ENCODE data around the gene GRID2. TPM values are rescaled to one million over a fixed set of nuclear protein-coding genes. Genes with fewer than 3 reads are reported as not detected.

GRID2 gene
- total RNA-seq, 2 donors from 2014 or later: 27.3 to 40.4 TPM

GRCh38 chr4:93513851-93514250 lies 1210.1 kb downstream of the GRID2 start:
- H3K36me3 ChIP-seq (ENCODE audit: control insufficient read depth, insufficient read depth, low read length): no peaks in the 10 kb centered on the region
- no peaks in the 10 kb centered on the region for H3K9me3 Mint-ChIP-seq
- no peaks in the 10 kb centered on the region for H3K36me3 Mint-ChIP-seq (ENCODE audit: low read depth)
- H3K4me1 ChIP-seq (ENCODE audit: control insufficient read depth, insufficient read depth, low read length): no peaks in the 10 kb centered on the region
- H3K9me3 ChIP-seq (ENCODE audit: control insufficient read depth, low read length): no peaks in the 10 kb centered on the region
- TF ChIP-seq CTCF (conservative IDR thresholded peaks at IDR 0.05): no peak
- H3K27ac Mint-ChIP-seq: no peak overlapping the region
- no peak for DNase-seq
- H3K4me3 ChIP-seq (ENCODE audit: low read length): no peak overlapping the region
- 98% methylated on average over 2 of the region's 2 CpGs; no CpG with 5 or more reads in 1 of the 2 experiments for WGBS, 2 experiments (ENCODE audit: insufficient coverage in 1 of 2, insufficient read length in 1 of 2)
- no peak overlapping the region for H3K9ac ChIP-seq (ENCODE audit: extremely low read depth, low read length, poor library complexity, severe bottlenecking)
- no peaks in the 10 kb centered on the region for H3K4me1 Mint-ChIP-seq
- no peaks in the 10 kb centered on the region for H3K27me3 Mint-ChIP-seq (ENCODE audit: insufficient read depth)
- no peaks in the 10 kb centered on the region for H3K27me3 ChIP-seq (ENCODE audit: control insufficient read depth, insufficient read depth, low read length, poor library complexity, severe bottlenecking)
- no peak overlapping the region for H3K27ac ChIP-seq (ENCODE audit: low read depth, low read length)
- no peak overlapping the region for H3K4me3 Mint-ChIP-seq

GRCh38 chr4:93515208-93515607 lies 1211.4 kb downstream of the GRID2 start:
- no peak for DNase-seq
- H3K4me1 ChIP-seq (ENCODE audit: control insufficient read depth, insufficient read depth, low read length): no peaks in the 10 kb centered on the region
- Mint-ChIP-seq H3K27ac (no peak overlapping the region), H3K27me3 (ENCODE audit: insufficient read depth) (no peaks in the 10 kb centered on the region), H3K4me1 (no peaks in the 10 kb centered on the region), H3K9me3 (no peaks in the 10 kb centered on the region), H3K36me3 (ENCODE audit: low read depth) (no peaks in the 10 kb centered on the region), H3K4me3 (no peak overlapping the region)
- H3K27me3 ChIP-seq (ENCODE audit: control insufficient read depth, insufficient read depth, low read length, poor library complexity, severe bottlenecking): no peaks in the 10 kb centered on the region
- H3K27ac ChIP-seq (ENCODE audit: low read depth, low read length): no peak overlapping the region
- no peaks in the 10 kb centered on the region for H3K9me3 ChIP-seq (ENCODE audit: control insufficient read depth, low read length)
- no peaks in the 10 kb centered on the region for H3K36me3 ChIP-seq (ENCODE audit: control insufficient read depth, insufficient read depth, low read length)
- TF ChIP-seq CTCF (conservative IDR thresholded peaks at IDR 0.05): no peak
- WGBS, 2 experiments (ENCODE audit: insufficient coverage in 1 of 2, insufficient read length in 1 of 2): 94 to 98% methylated on average over 5 to 7 of the region's 7 CpGs
- no peak overlapping the region for H3K9ac ChIP-seq (ENCODE audit: extremely low read depth, low read length, poor library complexity, severe bottlenecking)
- no peak overlapping the region for H3K4me3 ChIP-seq (ENCODE audit: low read length)

- no peaks in the 10 kb centered on the region for H3K27me3 Mint-ChIP-seq (ENCODE audit: insufficient read depth)
- no peak for DNase-seq
- no peak overlapping the region for H3K27ac ChIP-seq (ENCODE audit: low read depth, low read length)
- no peaks in the 10 kb centered on the region for H3K27me3 ChIP-seq (ENCODE audit: control insufficient read depth, insufficient read depth, low read length, poor library complexity, severe bottlenecking)
- no peak overlapping the region for H3K4me3 Mint-ChIP-seq
- no peak overlapping the region for H3K27ac Mint-ChIP-seq
- no peak for TF ChIP-seq CTCF (conservative IDR thresholded peaks at IDR 0.05)
- no peak overlapping the region for H3K4me3 ChIP-seq (ENCODE audit: low read length)
- H3K4me1 Mint-ChIP-seq: peaks cover 25% of the 10 kb centered on the region
- H3K9me3 ChIP-seq (ENCODE audit: control insufficient read depth, low read length): no peaks in the 10 kb centered on the region
- H3K4me1 ChIP-seq (ENCODE audit: control insufficient read depth, insufficient read depth, low read length): peaks cover 4% of the 10 kb centered on the region
- H3K36me3 ChIP-seq (ENCODE audit: control insufficient read depth, insufficient read depth, low read length): no peaks in the 10 kb centered on the region
- H3K9ac ChIP-seq (ENCODE audit: extremely low read depth, low read length, poor library complexity, severe bottlenecking): no peak overlapping the region
- WGBS, 2 experiments (ENCODE audit: insufficient coverage in 1 of 2, insufficient read length in 1 of 2): 85 to 89% methylated on average over 3 of the region's 3 CpGs
- H3K9me3 Mint-ChIP-seq: no peaks in the 10 kb centered on the region
- H3K36me3 Mint-ChIP-seq (ENCODE audit: low read depth): no peaks in the 10 kb centered on the region
Observed at GRCh38 chr4:93529692-93530372, 1226.1 kb downstream of the GRID2 start.
